GM23338 (cell line): ENCODE results near the gene CCDC137. TPM values are rescaled to one million over a fixed set of nuclear protein-coding genes. Genes with fewer than 3 reads are reported as not detected.

Experiments
- ATAC-seq: fragments of 200-7000 bp; cut with Tn5 transposase; 3 replicates; pipeline ENCODE4 v1.9.1; 2020
- DNase-seq: peaks from one replicate; pipeline ENCODE4 v3.0.0-alpha.2; 2015; ENCODE audit warnings: low spot score
- H2AFZ ChIP-seq: fragments of 200-600 bp; sonication (generic); 2 replicates; pipeline ENCODE4 v1.8.0; 2016; ENCODE audit warnings: antibody characterized with exemption, mild to moderate bottlenecking, moderate library complexity
- H3F3A ChIP-seq: fragments of 200-600 bp; sonication (generic); replicated peaks from 2 replicates; pipeline ENCODE4 v1.8.0; 2017; ENCODE audit warnings: antibody characterized with exemption, mixed run types, low read depth
- H3K27ac ChIP-seq: fragments of 200-600 bp; sonication (generic); 2 replicates; pipeline ENCODE4 v1.6.1; 2016; ENCODE audit warnings: low read depth
- H3K27me3 ChIP-seq: fragments of 200-600 bp; sonication (generic); 2 replicates; pipeline ENCODE4 v1.8.0; 2016; ENCODE audit warnings: mild to moderate bottlenecking, mixed run types, moderate library complexity; ENCODE audit not compliant: insufficient read depth
- H3K36me3 ChIP-seq: fragments of 200-600 bp; sonication (generic); 2 replicates; pipeline ENCODE4 v1.8.0; 2016; ENCODE audit warnings: mild to moderate bottlenecking; ENCODE audit not compliant: insufficient read depth
- H3K4me1 ChIP-seq: fragments of 200-600 bp; sonication (generic); 2 replicates; pipeline ENCODE4 v1.8.0; 2016; ENCODE audit warnings: mild to moderate bottlenecking, moderate library complexity; ENCODE audit not compliant: insufficient read depth
- H3K4me2 ChIP-seq: fragments of 200-600 bp; sonication (generic); 2 replicates; pipeline ENCODE4 v1.7.1; 2017; ENCODE audit warnings: mixed run types
- H3K4me3 ChIP-seq: fragments of 200-600 bp; sonication (generic); 2 replicates; pipeline ENCODE4 v1.6.1; 2016; ENCODE audit warnings: mixed run types
- H3K79me2 ChIP-seq: fragments of 200-600 bp; sonication (generic); replicated peaks from 2 replicates; pipeline ENCODE4 v1.8.0; 2017; ENCODE audit warnings: mild to moderate bottlenecking; ENCODE audit not compliant: insufficient read depth
- H3K9me2 ChIP-seq: fragments of 200-600 bp; sonication (generic); 2 replicates; pipeline ENCODE4 v1.8.0; 2017; ENCODE audit not compliant: insufficient read depth
- H4K20me1 ChIP-seq: fragments of 200-600 bp; sonication (generic); replicated peaks from 2 replicates; pipeline ENCODE4 v1.8.0; 2017; ENCODE audit warnings: mild to moderate bottlenecking; ENCODE audit not compliant: insufficient read depth
- H3K27ac Mint-ChIP-seq: 2 replicates; pipeline ENCODE4 v1.8.0; 2020; ENCODE audit warnings: inconsistent platforms, mild to moderate bottlenecking, moderate library complexity, mixed read lengths
- H3K27me3 Mint-ChIP-seq: 3 replicates; pipeline ENCODE4 v1.8.0; 2022; ENCODE audit warnings: low read depth, mild to moderate bottlenecking, moderate library complexity, mixed read lengths, inconsistent platforms; ENCODE audit not compliant: insufficient read depth, poor library complexity
- H3K36me3 Mint-ChIP-seq: 3 replicates; pipeline ENCODE4 v1.8.0; 2021; ENCODE audit warnings: low read depth, mild to moderate bottlenecking, inconsistent platforms, moderate library complexity, mixed read lengths
- H3K4me1 Mint-ChIP-seq: 3 replicates; pipeline ENCODE4 v1.8.0; 2020; ENCODE audit warnings: mild to moderate bottlenecking, inconsistent platforms, mixed read lengths
- H3K4me3 Mint-ChIP-seq: 3 replicates; pipeline ENCODE4 v1.8.0; 2021; ENCODE audit warnings: moderate library complexity, mild to moderate bottlenecking, inconsistent platforms, mixed read lengths
- H3K9me3 Mint-ChIP-seq: 3 replicates; pipeline ENCODE4 v1.8.0; 2020; ENCODE audit warnings: moderate library complexity, mild to moderate bottlenecking, inconsistent platforms, mixed read lengths
- CREB1 ChIP-seq: fragments of 250-450 bp; sonication (Bioruptor Pico); IDR thresholded peaks from 2 replicates; pipeline ENCODE4 v1.5.0; 2020; ENCODE audit warnings: low read depth, mild to moderate bottlenecking, moderate library complexity
- CTCF ChIP-seq, 2 experiments: fragments of 200-600 bp in 1 of 2; sonication (generic) in 1 of 2; conservative IDR thresholded peaks; 2 replicates each; pipeline versions ENCODE4 v1.5.1 to v1.6.1; 2016 to 2017; ENCODE audit warnings: antibody characterized with exemption in 2 of 2, low read depth in 2 of 2, mild to moderate bottlenecking in 2 of 2, moderate library complexity in 1 of 2
- ETS1 ChIP-seq: IDR thresholded peaks from 2 replicates; pipeline ENCODE4 v1.6.1; 2016; ENCODE audit warnings: antibody characterized with exemption
- EZH2 ChIP-seq: fragments of 200-600 bp; sonication (generic); IDR thresholded peaks from one replicate; pipeline ENCODE4 v1.8.0; 2017; ENCODE audit warnings: antibody characterized with exemption, mild to moderate bottlenecking, low read depth; ENCODE audit not compliant: unreplicated experiment
- EZH2phosphoT487 ChIP-seq: fragments of 200-600 bp; sonication (generic); IDR thresholded peaks from one replicate; pipeline ENCODE4 v1.8.1; 2018; ENCODE audit warnings: antibody characterized with exemption; ENCODE audit not compliant: unreplicated experiment
- NANOG ChIP-seq: IDR thresholded peaks from 2 replicates; pipeline ENCODE4 v1.6.1; 2016; ENCODE audit warnings: antibody characterized with exemption, borderline replicate concordance
- REST ChIP-seq: IDR thresholded peaks from one replicate; pipeline ENCODE4 v1.6.1; 2018; ENCODE audit warnings: antibody characterized with exemption; ENCODE audit not compliant: unreplicated experiment
- STAT1 ChIP-seq: IDR thresholded peaks from one replicate; pipeline ENCODE4 v1.6.1; 2016; ENCODE audit warnings: antibody characterized with exemption; ENCODE audit not compliant: unreplicated experiment
- ZNF114 ChIP-seq: fragments of 250-450 bp; sonication (Bioruptor Pico); IDR thresholded peaks from 2 replicates; pipeline ENCODE4 v1.5.0; 2020; ENCODE audit warnings: mild to moderate bottlenecking, moderate library complexity
- ZNF331 ChIP-seq: fragments of 250-450 bp; sonication (Bioruptor Pico); IDR thresholded peaks from 2 replicates; pipeline ENCODE4 v1.5.0; 2020; ENCODE audit warnings: low read depth, mild to moderate bottlenecking, moderate library complexity
- ZNF462 ChIP-seq: fragments of 250-450 bp; sonication (Bioruptor Pico); IDR thresholded peaks from 2 replicates; pipeline ENCODE4 v1.5.0; 2020; ENCODE audit warnings: mild to moderate bottlenecking, moderate library complexity
- polyA plus RNA-seq: library from polyadenylated mRNA; unstranded; fragments of >200 nt; fragmentation: Nextera tagmentation; extraction: Ambion mirVana; gene quantifications from 2 replicates; pipeline ENCODE4 v1.2.1, GENCODE V29; 2016
- total RNA-seq: library from RNA; depleted of rRNA; stranded (reverse); fragments of >200 nt; shearing (Covaris generic); gene quantifications from 2 replicates; pipeline ENCODE4 v1.2.3, GENCODE V29; 2014

CCDC137 gene
- total and polyA plus RNA-seq, 2 experiments from 2014 or later = 26.1 to 73.4 TPM

- no peak for TF ChIP-seq REST
- no peak for TF ChIP-seq CREB1
- no peak for TF ChIP-seq ZNF114 (CRISPR knock-in tag)
These were observed 10.4 kb downstream of the CCDC137 start (continued) for GRCh38 chr17:81676906-81677305.

GRCh38 chr17:81680150-81680549 is 13.6 kb downstream of the CCDC137 start:
- Histone ChIP-seq H2AFZ (no peak overlapping the region), H3K4me2 (no peak overlapping the region), H3K79me2 (peaks cover 37% of the 10 kb centered on the region), H3K36me3 (no peaks in the 10 kb centered on the region), H3F3A (peaks cover 18% of the 10 kb centered on the region), H3K27me3 (no peaks in the 10 kb centered on the region), H4K20me1 (peaks cover 4% of the 10 kb centered on the region; the same call in 1 of the 2 replicates), H3K4me1 (peaks cover 6% of the 10 kb centered on the region), H3K27ac (no peak overlapping the region; the same call in 1 of the 2 replicates), H3K4me3 (no peak overlapping the region), H3K9me2 (no peaks in the 10 kb centered on the region)
- peaks cover 17% of the 10 kb centered on the region for H3K36me3 Mint-ChIP-seq
- no peak for ATAC-seq
- H3K9me3 Mint-ChIP-seq = no peaks in the 10 kb centered on the region
- H3K4me1 Mint-ChIP-seq = peaks cover 17% of the 10 kb centered on the region
- no peak overlapping the region for H3K4me3 Mint-ChIP-seq
- no peak overlapping the region for H3K27ac Mint-ChIP-seq
- no peak for DNase-seq
- H3K27me3 Mint-ChIP-seq = peaks cover 16% of the 10 kb centered on the region
- no peak for TF ChIP-seq ZNF331 (CRISPR knock-in tag)
- no peak for TF ChIP-seq ZNF114 (CRISPR knock-in tag)
- no peak for TF ChIP-seq CREB1
- no peak for TF ChIP-seq EZH2phosphoT487
- TF ChIP-seq NANOG = no peak
- no peak for TF ChIP-seq ETS1
- TF ChIP-seq EZH2 = no peak
- TF ChIP-seq ZNF462 = no peak
- TF ChIP-seq STAT1 = no peak
- no peak for TF ChIP-seq CTCF (conservative IDR thresholded peaks at IDR 0.05; ENCODE audit: low read depth in 2 of 2)
